Measurements from ENCODE around the gene KRT84.

DNA sequence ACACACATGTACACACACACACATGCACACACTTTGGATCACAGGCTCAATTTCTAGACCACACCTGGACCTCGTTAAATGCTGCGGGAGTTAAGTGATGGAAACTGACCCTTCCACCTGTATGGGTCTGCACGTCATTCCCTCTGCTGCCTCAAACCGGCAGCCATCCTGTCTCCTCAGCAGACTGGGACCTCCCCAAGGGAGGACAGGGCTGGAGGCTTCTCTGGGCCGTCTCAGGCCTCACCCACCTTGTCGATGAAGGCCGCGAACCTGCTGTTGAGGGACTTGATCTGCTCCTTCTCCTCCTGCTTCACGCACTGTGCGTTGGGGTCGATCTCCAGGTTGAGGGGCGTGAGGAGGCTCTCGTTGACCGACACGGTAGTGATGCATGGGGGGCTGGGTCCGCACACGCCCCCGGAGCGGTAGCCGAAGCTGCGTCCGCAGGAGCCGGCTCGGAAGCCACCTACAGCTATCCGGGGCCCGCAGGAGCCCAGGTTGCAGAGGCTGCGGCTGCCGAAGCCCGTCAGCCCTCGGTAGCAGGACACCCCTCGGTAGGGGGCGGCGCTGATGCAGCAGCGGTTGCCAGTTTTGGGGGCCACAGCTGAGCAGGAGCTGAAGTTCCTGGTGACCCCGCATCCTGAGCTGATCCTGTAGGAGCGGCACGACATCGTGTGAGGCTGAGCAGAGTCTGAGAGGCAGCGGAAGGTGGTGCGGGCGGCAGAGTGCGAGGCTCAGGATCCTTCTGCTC is 18.5 kb downstream of the KRT84 start, which contains the start of gene KRT85:
- TF ChIP-seq, protein P1, sequence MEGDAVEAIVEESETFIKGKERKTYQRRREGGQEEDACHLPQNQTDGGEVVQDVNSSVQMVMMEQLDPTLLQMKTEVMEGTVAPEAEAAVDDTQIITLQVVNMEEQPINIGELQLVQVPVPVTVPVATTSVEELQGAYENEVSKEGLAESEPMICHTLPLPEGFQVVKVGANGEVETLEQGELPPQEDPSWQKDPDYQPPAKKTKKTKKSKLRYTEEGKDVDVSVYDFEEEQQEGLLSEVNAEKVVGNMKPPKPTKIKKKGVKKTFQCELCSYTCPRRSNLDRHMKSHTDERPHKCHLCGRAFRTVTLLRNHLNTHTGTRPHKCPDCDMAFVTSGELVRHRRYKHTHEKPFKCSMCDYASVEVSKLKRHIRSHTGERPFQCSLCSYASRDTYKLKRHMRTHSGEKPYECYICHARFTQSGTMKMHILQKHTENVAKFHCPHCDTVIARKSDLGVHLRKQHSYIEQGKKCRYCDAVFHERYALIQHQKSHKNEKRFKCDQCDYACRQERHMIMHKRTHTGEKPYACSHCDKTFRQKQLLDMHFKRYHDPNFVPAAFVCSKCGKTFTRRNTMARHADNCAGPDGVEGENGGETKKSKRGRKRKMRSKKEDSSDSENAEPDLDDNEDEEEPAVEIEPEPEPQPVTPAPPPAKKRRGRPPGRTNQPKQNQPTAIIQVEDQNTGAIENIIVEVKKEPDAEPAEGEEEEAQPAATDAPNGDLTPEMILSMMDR (IDR thresholded peaks at IDR 0.05), result no peak
- no peak for TF ChIP-seq POLR2A (IDR thresholded peaks at IDR 0.05)
